ENCODE results near the gene SPHK2. TPM values are rescaled to one million over a fixed set of nuclear protein-coding genes. Genes with fewer than 3 reads are reported as not detected.

SPHK2 gene
- total and polyA plus RNA-seq, 4 donors = 14.6 to 25.4 (median 19.7) TPM

- Histone ChIP-seq H3K27me3 (ENCODE audit: control insufficient read depth in 1 of 2, insufficient read depth in 2 of 2, low read length in 1 of 2) (no peaks in the 10 kb centered on the region), H3K27ac (ENCODE audit: low read depth in 1 of 2, low read length in 2 of 2) (no peak overlapping the region), H3K36me3 (ENCODE audit: control insufficient read depth in 1 of 2, insufficient read depth in 2 of 2, low read length in 1 of 2) (no peaks in the 10 kb centered on the region), H3K4me3 (ENCODE audit: low read length in 2 of 2) (no peak overlapping the region), H3K4me1 (ENCODE audit: control insufficient read depth in 1 of 2, insufficient read depth in 2 of 2, low read length in 2 of 2) (no peaks in the 10 kb centered on the region), H3K9me3 (ENCODE audit: control insufficient read depth, low read length) (no peaks in the 10 kb centered on the region)
- DNase-seq (no peak), ATAC-seq (ENCODE audit: low FRiP score) (no peak)
- intact Hi-C loops (cut with DNase I) = no loop called here
- 87 to 89% methylated on average over 14 of the region's 14 CpGs for WGBS, 2 donors
Observed at GRCh38 chr19:48664476-48664875, 45.2 kb downstream of the SPHK2 start.

DNA sequence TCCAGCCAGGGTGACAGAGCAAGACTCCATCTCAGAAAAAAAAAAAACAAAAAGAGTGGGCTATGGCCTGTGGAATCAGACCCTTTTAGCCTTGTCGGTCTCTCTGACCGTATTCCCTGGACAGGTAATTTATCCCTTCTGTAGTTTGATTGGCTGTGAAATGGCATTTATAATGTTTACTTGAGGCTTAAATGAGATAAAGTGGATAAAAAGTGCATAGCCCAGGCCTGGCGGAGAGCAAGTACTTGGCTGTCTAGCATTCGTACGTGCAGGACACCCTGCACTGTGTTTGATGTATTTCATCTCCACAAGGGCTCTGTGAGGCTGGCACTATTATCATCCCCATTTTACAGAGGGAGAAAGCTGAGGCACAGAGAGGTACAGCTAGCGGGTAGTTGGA lies 46.5 kb downstream of the SPHK2 start:
- no peaks in the 10 kb centered on the region for H3K27me3 ChIP-seq (ENCODE audit: control insufficient read depth in 1 of 2, insufficient read depth in 2 of 2, low read length in 1 of 2)
- intact Hi-C loops (cut with DNase I) = no loop called here
- H3K4me3 ChIP-seq (ENCODE audit: low read length in 2 of 2) = no peak overlapping the region
- H3K36me3 ChIP-seq (ENCODE audit: control insufficient read depth in 1 of 2, insufficient read depth in 2 of 2, low read length in 1 of 2) = no peaks in the 10 kb centered on the region
- H3K9me3 ChIP-seq (ENCODE audit: control insufficient read depth, low read length) = no peaks in the 10 kb centered on the region
- H3K4me1 ChIP-seq (ENCODE audit: control insufficient read depth in 1 of 2, insufficient read depth in 2 of 2, low read length in 2 of 2) = no peaks in the 10 kb centered on the region
- DNase-seq (no peak), ATAC-seq (ENCODE audit: low FRiP score) (no peak)
- 87 to 91% methylated on average over 6 of the region's 6 CpGs for WGBS, 2 donors
- no peak overlapping the region for H3K27ac ChIP-seq (ENCODE audit: low read depth in 1 of 2, low read length in 2 of 2)

DNA sequence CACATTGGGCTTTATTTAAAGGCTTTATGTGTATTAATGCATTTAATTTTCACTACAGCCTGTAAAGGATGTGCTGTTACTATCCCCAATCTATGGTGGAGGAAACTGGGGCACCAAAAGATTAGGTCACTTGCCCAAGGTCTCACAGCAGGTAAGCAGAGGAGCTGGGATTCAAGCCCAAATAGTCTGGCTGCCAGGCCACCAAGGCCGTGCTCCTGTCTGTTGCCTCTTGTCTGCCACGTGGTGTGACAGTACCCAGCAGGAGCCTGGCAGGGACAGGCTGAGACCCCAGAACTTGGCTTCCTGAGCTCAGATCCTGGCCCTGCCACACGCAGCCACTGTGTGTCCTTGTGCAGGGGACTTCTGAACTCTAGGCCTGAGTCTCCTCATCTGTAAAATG lies 49.0 kb downstream of the SPHK2 start:
- DNase-seq (no peak), ATAC-seq (ENCODE audit: low FRiP score) (no peak)
- 73 to 75% methylated on average over 3 of the region's 3 CpGs for WGBS, 2 donors
- no peaks in the 10 kb centered on the region for H3K27me3 ChIP-seq (ENCODE audit: control insufficient read depth in 1 of 2, insufficient read depth in 2 of 2, low read length in 1 of 2)
- H3K27ac ChIP-seq (ENCODE audit: low read depth in 1 of 2, low read length in 2 of 2) = no peak overlapping the region
- intact Hi-C loops (cut with DNase I) = no loop called here
- no peaks in the 10 kb centered on the region for H3K36me3 ChIP-seq (ENCODE audit: control insufficient read depth in 1 of 2, insufficient read depth in 2 of 2, low read length in 1 of 2)
- H3K4me3 ChIP-seq (ENCODE audit: low read length in 2 of 2) = no peak overlapping the region
- H3K9me3 ChIP-seq (ENCODE audit: control insufficient read depth, low read length) = no peaks in the 10 kb centered on the region
- no peaks in the 10 kb centered on the region for H3K4me1 ChIP-seq (ENCODE audit: control insufficient read depth in 1 of 2, insufficient read depth in 2 of 2, low read length in 2 of 2)

GRCh38 chr19:48668761-48669160 lies 49.5 kb downstream of the SPHK2 start:
- Histone ChIP-seq H3K27ac (ENCODE audit: low read depth in 1 of 2, low read length in 2 of 2) (no peak overlapping the region), H3K36me3 (ENCODE audit: control insufficient read depth in 1 of 2, insufficient read depth in 2 of 2, low read length in 1 of 2) (no peaks in the 10 kb centered on the region), H3K4me1 (ENCODE audit: control insufficient read depth in 1 of 2, insufficient read depth in 2 of 2, low read length in 2 of 2) (no peaks in the 10 kb centered on the region), H3K27me3 (ENCODE audit: control insufficient read depth in 1 of 2, insufficient read depth in 2 of 2, low read length in 1 of 2) (no peaks in the 10 kb centered on the region), H3K4me3 (ENCODE audit: low read length in 2 of 2) (no peak overlapping the region), H3K9me3 (ENCODE audit: control insufficient read depth, low read length) (no peaks in the 10 kb centered on the region)
- ATAC-seq (ENCODE audit: low FRiP score) (no peak), DNase-seq (no peak)
- 92 to 100% methylated on average over 2 of the region's 2 CpGs for WGBS, 2 donors
- intact Hi-C loops (cut with DNase I) = no loop called here

DNA sequence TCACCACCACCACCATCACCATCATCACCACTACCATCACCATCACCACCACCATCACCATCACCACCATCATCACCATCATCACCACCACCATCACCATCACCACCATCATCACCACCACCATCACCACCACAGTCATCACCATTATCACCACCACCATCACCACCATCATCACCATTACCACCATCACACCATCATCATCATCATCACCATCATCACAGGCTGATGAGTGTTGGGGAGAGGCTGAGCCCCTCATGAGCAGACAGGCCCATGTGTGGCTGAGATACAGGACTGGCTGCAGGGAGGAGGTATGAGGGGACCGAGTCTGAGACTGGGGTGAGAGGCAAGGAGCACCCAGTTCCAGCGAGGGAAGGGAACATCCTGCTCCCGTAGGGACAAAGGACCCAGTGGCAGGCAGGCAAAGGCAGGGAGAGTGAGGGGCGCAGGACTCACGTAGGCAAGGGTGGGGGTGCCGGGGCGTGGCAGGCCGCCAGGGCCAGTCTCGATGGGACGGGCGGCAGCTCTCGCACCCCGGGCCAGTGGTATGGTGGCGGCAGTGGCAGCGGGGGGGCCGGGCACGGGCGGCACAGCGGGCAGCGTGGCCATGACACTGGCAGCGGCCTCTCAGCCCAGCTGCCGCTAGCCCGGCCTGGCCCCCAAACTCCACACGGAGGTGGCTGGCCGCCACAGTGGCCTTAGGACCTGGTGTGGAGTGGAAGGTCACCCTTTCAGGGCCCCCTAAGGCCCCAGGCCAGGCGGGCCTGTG lies 50.8 kb downstream of the SPHK2 start:
- H3K9me3 ChIP-seq (ENCODE audit: control insufficient read depth, low read length) = no peaks in the 10 kb centered on the region
- H3K36me3 ChIP-seq (ENCODE audit: control insufficient read depth in 1 of 2, insufficient read depth in 2 of 2, low read length in 1 of 2) = no peaks in the 10 kb centered on the region
- DNase-seq (no peak), ATAC-seq (ENCODE audit: low FRiP score) (no peak)
- no peak overlapping the region for H3K27ac ChIP-seq (ENCODE audit: low read depth in 1 of 2, low read length in 2 of 2)
- no peaks in the 10 kb centered on the region for H3K4me1 ChIP-seq (ENCODE audit: control insufficient read depth in 1 of 2, insufficient read depth in 2 of 2, low read length in 2 of 2)
- intact Hi-C loops (cut with DNase I) = no loop called here
- H3K27me3 ChIP-seq (ENCODE audit: control insufficient read depth in 1 of 2, insufficient read depth in 2 of 2, low read length in 1 of 2) = no peaks in the 10 kb centered on the region
- WGBS, 2 donors = 93 to 94% methylated on average over 26 of the region's 26 CpGs
- H3K4me3 ChIP-seq (ENCODE audit: low read length in 2 of 2) = no peak overlapping the region

- intact Hi-C loops (cut with DNase I) = no loop called here
- DNase-seq = no peak
Observed at GRCh38 chr19:48670699-48671445, 51.6 kb downstream of the SPHK2 start.

DNA sequence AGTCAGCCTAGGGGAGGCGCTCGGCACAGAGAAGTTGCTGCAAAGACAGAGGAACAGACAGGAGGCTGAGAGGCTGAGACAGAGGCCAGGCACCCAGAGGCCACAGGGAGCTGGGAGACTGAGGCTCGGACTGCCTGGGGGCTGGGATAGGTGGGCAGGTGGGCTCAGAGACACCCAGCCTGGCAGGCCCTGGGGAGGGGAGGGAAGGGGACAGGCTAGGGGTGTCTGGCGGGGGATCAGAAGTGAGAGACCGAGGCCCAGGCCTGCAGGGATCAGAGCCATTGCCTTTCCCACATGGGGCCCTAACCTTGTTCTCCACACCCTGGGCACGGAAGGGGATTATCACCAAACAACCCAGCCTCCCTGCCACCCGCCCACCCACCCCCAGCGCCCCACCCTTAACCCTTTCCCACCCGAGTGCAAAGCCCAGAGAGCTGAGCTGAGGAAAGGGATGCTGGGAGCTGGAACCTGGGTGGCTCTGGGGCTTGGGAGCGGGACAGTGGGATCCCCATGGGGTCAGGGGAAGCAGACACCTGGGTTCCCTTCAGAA lies 52.2 kb downstream of the SPHK2 start:
- Histone ChIP-seq H3K4me3 (ENCODE audit: low read length in 2 of 2) (no peak overlapping the region), H3K27ac (ENCODE audit: low read depth in 1 of 2, low read length in 2 of 2) (no peak overlapping the region), H3K4me1 (ENCODE audit: control insufficient read depth in 1 of 2, insufficient read depth in 2 of 2, low read length in 2 of 2) (no peaks in the 10 kb centered on the region), H3K36me3 (ENCODE audit: control insufficient read depth in 1 of 2, insufficient read depth in 2 of 2, low read length in 1 of 2) (no peaks in the 10 kb centered on the region), H3K9me3 (ENCODE audit: control insufficient read depth, low read length) (no peaks in the 10 kb centered on the region), H3K27me3 (ENCODE audit: control insufficient read depth in 1 of 2, insufficient read depth in 2 of 2, low read length in 1 of 2) (no peaks in the 10 kb centered on the region)
- intact Hi-C loops (cut with DNase I) = no loop called here
- DNase-seq (no peak), ATAC-seq (ENCODE audit: low FRiP score) (no peak)
- 77 to 81% methylated on average over 9 to 10 of the region's 10 CpGs for WGBS, 2 donors

More at GRCh38 chr19:48670699-48671445, 51.6 kb downstream of the SPHK2 start:
- 85 to 89% methylated on average over 19 to 21 of the region's 21 CpGs for whole genome bisulfite sequencing, 2 donors
- H3K27me3 ChIP-seq (ENCODE audit: control insufficient read depth in 1 of 2, insufficient read depth in 2 of 2, low read length in 1 of 2) = no peaks in the 10 kb centered on the region
- H3K36me3 ChIP-seq (ENCODE audit: control insufficient read depth in 1 of 2, insufficient read depth in 2 of 2, low read length in 1 of 2) = no peaks in the 10 kb centered on the region
- H3K9me3 ChIP-seq (ENCODE audit: control insufficient read depth, low read length) = no peaks in the 10 kb centered on the region
- H3K4me1 ChIP-seq (ENCODE audit: control insufficient read depth in 1 of 2, insufficient read depth in 2 of 2, low read length in 2 of 2) = no peaks in the 10 kb centered on the region
- H3K27ac ChIP-seq (ENCODE audit: low read depth in 1 of 2, low read length in 2 of 2) = no peak overlapping the region
- H3K4me3 ChIP-seq (ENCODE audit: low read length in 2 of 2) = no peak overlapping the region
- ATAC-seq (ENCODE audit: low FRiP score) = no peak

- DNase-seq = no peak
- intact Hi-C loops (cut with DNase I) = no loop called here
- ATAC-seq (ENCODE audit: low FRiP score) = no peak
Observed at GRCh38 chr19:48672994-48673393, 53.7 kb downstream of the SPHK2 start, which contains the start of gene NTN5. Gene NTN5 (minus strand): TSS chr19:48673017. CDS start chr19:48670986, 2,031 bp downstream.

More at GRCh38 chr19:48672994-48673393, 53.7 kb downstream of the SPHK2 start, which contains the start of gene NTN5:
- Histone ChIP-seq H3K27ac (ENCODE audit: low read depth in 1 of 2, low read length in 2 of 2) (no peak within 1 kb of the TSS), H3K9me3 (ENCODE audit: control insufficient read depth, low read length) (no peaks in the 10 kb centered on the region), H3K4me3 (ENCODE audit: low read length in 2 of 2) (no peak within 1 kb of the TSS), H3K36me3 (ENCODE audit: control insufficient read depth in 1 of 2, insufficient read depth in 2 of 2, low read length in 1 of 2) (no peaks in the 10 kb centered on the region), H3K4me1 (ENCODE audit: control insufficient read depth in 1 of 2, insufficient read depth in 2 of 2, low read length in 2 of 2) (no peaks in the 10 kb centered on the region), H3K27me3 (ENCODE audit: control insufficient read depth in 1 of 2, insufficient read depth in 2 of 2, low read length in 1 of 2) (no peaks in the 10 kb centered on the region)
- WGBS, 2 donors = 73 to 76% methylated on average over 24 to 25 of the region's 25 CpGs

Measured in aorta (tissue), 5 donors.